K562 (cell line): ENCODE results near the gene TNIP2. TPM values are rescaled to one million over a fixed set of nuclear protein-coding genes. Genes with fewer than 3 reads are reported as not detected.

Source experiments
- ATAC-seq: fragments of 200-7000 bp; cut with Tn5 transposase; 3 replicates; pipeline ENCODE4 v1.9.1; 2020; ENCODE audit warnings: moderate library complexity
- BruUV-seq: library from RNA; stranded (reverse); fragments of 400-500 nt; replicated peaks from 2 replicates; lab custom pipeline; 2021; lab: Mats Ljungman, UMichigan
- CTCF ChIA-PET: fragments of 300-600 bp; formaldehyde crosslinking; extraction: SDS; loops from one replicate; lab custom pipeline; 2021; ENCODE audit warnings: low intra/inter-chr PET ratio; lab: Yijun Ruan, JAX
- POLR2A ChIA-PET: fragments of 300-600, 350-650 bp; sonication (Branson Sonifier 250); formaldehyde crosslinking; extraction: SDS; loops from one replicate; lab custom pipeline; 2021; ENCODE audit warnings: antibody characterized with exemption, inconsistent platforms; lab: Yijun Ruan, JAX
- DNase-seq, 4 experiments: peaks; one replicate each; pipeline versions ENCODE4 v3.0.0 to v3.0.0-alpha.2; 2011 to 2018; ENCODE audit warnings: low spot score in 3 of 4, mixed read lengths in 3 of 4; ENCODE audit errors: extremely low read depth in 1 of 4
- FAIRE-seq: peaks from 2 replicates; lab custom pipeline; 2011; peaks lifted over from hg19 to GRCh38; lab: Jason Lieb, UNC
- H2AFZ ChIP-seq: 2 replicates; pipeline ENCODE4 v1.6.0; 2011; ENCODE audit warnings: low read depth, low read length, control low read depth, inconsistent platforms
- H3K27ac ChIP-seq: fragments of 200-600 bp; 3 replicates; pipeline ENCODE4 v1.8.0; 2011; ENCODE audit warnings: low read depth, mild to moderate bottlenecking, control low read depth, inconsistent platforms, low read length, moderate library complexity, mixed read lengths; ENCODE audit errors: extremely low read depth
- H3K27me3 ChIP-seq, 2 experiments: fragments of 300-600 bp in 1 of 2; 2 replicates in 1 of 2; 3 replicates in 1 of 2; pipeline versions ENCODE4 v1.6.0 to v1.8.0; 2011; ENCODE audit warnings: inconsistent platforms in 2 of 2, low read length in 2 of 2, mild to moderate bottlenecking in 1 of 2, mixed read lengths in 1 of 2, moderate library complexity in 1 of 2; ENCODE audit not compliant: control insufficient read depth in 2 of 2, insufficient read depth in 2 of 2
- H3K36me3 ChIP-seq: fragments of 300-600 bp; 3 replicates; pipeline ENCODE4 v1.8.0; 2011; ENCODE audit warnings: mild to moderate bottlenecking, low read length, inconsistent platforms; ENCODE audit not compliant: control insufficient read depth, insufficient read depth
- H3K4me1 ChIP-seq, 2 experiments: fragments of 200-600 bp in 1 of 2; replicated peaks in 1 of 2; 2 replicates in 1 of 2; 3 replicates in 1 of 2; pipeline versions ENCODE4 v1.5.1 to v1.8.0; 2011; ENCODE audit warnings: inconsistent platforms in 2 of 2, low read length in 2 of 2, mild to moderate bottlenecking in 1 of 2, mixed read lengths in 1 of 2, moderate library complexity in 1 of 2; ENCODE audit not compliant: control insufficient read depth in 2 of 2, insufficient read depth in 2 of 2
- H3K4me2 ChIP-seq: 2 replicates; pipeline ENCODE4 v1.6.1; 2011; ENCODE audit warnings: low read length, control low read depth, inconsistent platforms, mixed read lengths; ENCODE audit not compliant: insufficient read depth
- H3K4me3 ChIP-seq: fragments of 200-600 bp; sonication (generic), shearing (Covaris generic); 2 replicates; pipeline ENCODE4 v1.5.1; 2016; ENCODE audit warnings: control low read depth, inconsistent platforms
- H3K79me2 ChIP-seq: fragments of 200-600 bp; 3 replicates; pipeline ENCODE4 v1.8.0; 2011; ENCODE audit warnings: low read length, inconsistent platforms; ENCODE audit not compliant: control insufficient read depth, insufficient read depth
- H3K9ac ChIP-seq, 2 experiments: 2 replicates each; pipeline versions ENCODE4 v1.6.0 to v1.6.1; 2011; ENCODE audit warnings: low read depth in 2 of 2, low read length in 2 of 2, control low read depth in 1 of 2, inconsistent platforms in 1 of 2, mild to moderate bottlenecking in 1 of 2, mixed read lengths in 1 of 2; ENCODE audit not compliant: insufficient read depth in 1 of 2
- H3K9me1 ChIP-seq: one replicate; pipeline ENCODE4 v1.6.0; 2011; ENCODE audit warnings: inconsistent platforms, mild to moderate bottlenecking, low read length, moderate library complexity; ENCODE audit not compliant: control insufficient read depth, insufficient read depth
- H3K9me3 ChIP-seq: replicated peaks from 2 replicates; pipeline ENCODE4 v1.5.1; 2011; ENCODE audit warnings: low read depth, low read length, inconsistent platforms; ENCODE audit not compliant: control insufficient read depth, insufficient read depth
- H4K20me1 ChIP-seq: replicated peaks from 2 replicates; pipeline ENCODE4 v1.6.1; 2011; ENCODE audit warnings: low read length, inconsistent platforms, mixed read lengths; ENCODE audit not compliant: control insufficient read depth, insufficient read depth
- CBX3 ChIP-seq, 2 experiments: IDR thresholded peaks; 1 replicate in 1 of 2; 2 replicates in 1 of 2; pipeline ENCODE4 v1.6.1; 2012; ENCODE audit warnings: inconsistent platforms in 2 of 2, low read length in 2 of 2, borderline replicate concordance in 1 of 2, control low read depth in 1 of 2
- MBD2 ChIP-seq: sonication (generic); IDR thresholded peaks from 2 replicates; pipeline ENCODE4 v1.6.1; 2016; ENCODE audit warnings: low read depth, borderline replicate concordance
- PCBP1 ChIP-seq: fragments of 200-400 bp; formaldehyde crosslinking; IDR thresholded peaks from 2 replicates; pipeline ENCODE4 v1.6.1; 2018; ENCODE audit warnings: mild to moderate bottlenecking, low read depth, low read length; ENCODE audit not compliant: poor library complexity, severe bottlenecking
- POLR2H ChIP-seq: IDR thresholded peaks from 2 replicates; pipeline ENCODE4 v1.6.1; 2016; ENCODE audit warnings: missing genetic modification characterization, low read depth, mild to moderate bottlenecking, control low read depth, missing compliant biosample characterization, moderate library complexity
- RAD51 ChIP-seq: fragments of 450-650 bp; IDR thresholded peaks from 2 replicates; pipeline ENCODE4 v1.7.1; 2016; ENCODE audit warnings: low read depth, mild to moderate bottlenecking, borderline replicate concordance
- RB1 ChIP-seq: fragments of 450-650 bp; IDR thresholded peaks from 2 replicates; pipeline ENCODE4 v1.6.1; 2017; ENCODE audit warnings: low read depth, mild to moderate bottlenecking
- ZBED1 ChIP-seq: IDR thresholded peaks from 2 replicates; pipeline ENCODE4 v1.6.1; 2014
- ZBTB7A ChIP-seq: IDR thresholded peaks from 2 replicates; pipeline ENCODE4 v1.6.1; 2011; ENCODE audit warnings: low read depth, mild to moderate bottlenecking, low read length, moderate library complexity, borderline replicate concordance; ENCODE audit not compliant: control insufficient read depth
- ZNF57 ChIP-seq: fragments of 450-650 bp; formaldehyde crosslinking; IDR thresholded peaks from 2 replicates; pipeline ENCODE4 v1.4.0; 2020; ENCODE audit warnings: mild to moderate bottlenecking, moderate library complexity
- WGBS: fragments of 100-300 bp; shearing (Covaris generic); methylation state at CpG from one replicate; pipeline ENCODE4 v1.1.6; 2016; ENCODE audit warnings: low coverage, mixed read lengths; ENCODE audit not compliant: insufficient coverage; ENCODE audit errors: missing lambda C conversion rate; 5-methylcytosine and 5-hydroxymethylcytosine counted together
- in situ Hi-C: fragments of 300-500 bp; cut with MboI; formaldehyde crosslinking; loops from 4 replicates; pipeline ENCODE4 v1.15.0; 2018; ENCODE audit warnings: inconsistent platforms, mixed read lengths
- intact Hi-C: fragments of 100-400 bp; cut with micrococcal nuclease; formaldehyde crosslinking; loops from 2 replicates; pipeline ENCODE4 v1.14.2; 2022
- polyA plus RNA-seq, 8 experiments: library from polyadenylated mRNA; depleted of rRNA in 4 of 8; stranded (reverse) in 5 of 8; unstranded in 3 of 8; fragments of >200 nt; fragmentation: Nextera tagmentation in 2 of 8; fragmentation: Illumina TruSeq in 1 of 8; extraction: Ambion mirVana in 2 of 8; extraction: Trizol in 1 of 8; gene quantifications; 2 replicates each; pipeline versions ENCODE4 v1.2.1 to v1.2.3, GENCODE V29; 2011 to 2014; ENCODE audit warnings: inconsistent platforms in 1 of 8, missing spikeins in 1 of 8
- total RNA-seq, 7 experiments: library from RNA; depleted of rRNA in 6 of 7; stranded (reverse); fragments of >200 nt in 6 of 7; fragmentation: Illumina TruSeq in 2 of 7; extraction: Trizol in 2 of 7; gene quantifications; 2 replicates each; pipeline versions ENCODE4 v1.2.1 to v1.2.3, GENCODE V29; 2011 to 2021; ENCODE audit warnings: low replicate concordance in 1 of 7
- TF ChIP-seq, protein P1 (sequence below), 2 experiments: IDR thresholded peaks; 2 replicates each; pipeline ENCODE4 v1.6.1; 2012; ENCODE audit warnings: improper control_type of control experiment in 2 of 2, low read depth in 2 of 2, low read length in 2 of 2, borderline replicate concordance in 1 of 2
- TF ChIP-seq, protein P2 (sequence below): fragments of 450-650 bp; IDR thresholded peaks from 2 replicates; pipeline ENCODE4 v1.6.1; 2016
- TF ChIP-seq, protein P3 (sequence below): fragments of 450-650 bp; formaldehyde crosslinking; IDR thresholded peaks from 2 replicates; pipeline ENCODE4 v1.4.0; 2022; ENCODE audit warnings: mild to moderate bottlenecking, moderate library complexity

TNIP2 gene
- total and polyA plus RNA-seq, 9 of the 15 experiments (the other 6 are each of a cell fraction or from before 2014, with no cell fraction given) = 0.61 to 42.6 (median 19.5) TPM

DNA sequence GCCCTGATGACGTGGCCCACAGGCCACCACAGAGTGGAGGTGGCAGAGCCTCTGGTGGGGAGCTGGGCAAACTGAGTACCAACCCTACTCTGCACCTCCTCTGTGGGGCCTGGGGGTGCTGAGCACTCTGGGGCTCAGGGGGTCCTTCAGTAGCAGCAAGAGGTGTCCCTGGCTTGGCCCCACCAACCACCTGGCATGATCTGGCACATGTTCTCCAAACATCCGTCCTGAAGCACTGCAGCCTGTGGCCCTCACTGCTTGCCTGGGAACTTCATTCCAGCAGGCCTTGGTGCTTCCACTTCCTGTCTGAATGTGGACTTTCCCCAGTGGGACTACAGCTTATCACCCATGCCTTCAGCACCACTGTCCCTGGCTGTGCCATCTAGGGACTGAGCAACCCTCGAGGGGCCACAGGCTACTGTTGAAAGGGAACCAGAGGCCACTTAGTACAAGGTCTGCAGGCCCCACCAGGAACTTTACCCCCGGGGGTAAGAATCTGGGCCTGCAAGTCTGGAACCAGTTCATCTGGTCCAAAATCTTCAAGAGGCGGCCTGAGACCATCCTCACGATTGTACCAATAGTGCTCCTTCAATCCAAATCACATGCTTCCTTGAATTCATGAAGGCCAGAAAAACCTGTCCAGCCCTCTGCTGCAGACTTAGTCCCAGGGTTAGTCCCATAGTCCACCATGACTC, 13.2 kb downstream of the TNIP2 start:
- H4K20me1 ChIP-seq = no peaks in the 10 kb centered on the region; the same call in 1 of the 2 replicates
- no peak overlapping the region for H2AFZ ChIP-seq
- H3K9ac ChIP-seq = no peak overlapping the region
- no TSS peak for BruUV-seq
- TF ChIP-seq CBX3 (IDR thresholded peaks at IDR 0.05; ENCODE audit: borderline replicate concordance in 1 of 2, low read length in 2 of 2) = no peak
- TF ChIP-seq POLR2H = no peak
- TF ChIP-seq, protein P1, sequence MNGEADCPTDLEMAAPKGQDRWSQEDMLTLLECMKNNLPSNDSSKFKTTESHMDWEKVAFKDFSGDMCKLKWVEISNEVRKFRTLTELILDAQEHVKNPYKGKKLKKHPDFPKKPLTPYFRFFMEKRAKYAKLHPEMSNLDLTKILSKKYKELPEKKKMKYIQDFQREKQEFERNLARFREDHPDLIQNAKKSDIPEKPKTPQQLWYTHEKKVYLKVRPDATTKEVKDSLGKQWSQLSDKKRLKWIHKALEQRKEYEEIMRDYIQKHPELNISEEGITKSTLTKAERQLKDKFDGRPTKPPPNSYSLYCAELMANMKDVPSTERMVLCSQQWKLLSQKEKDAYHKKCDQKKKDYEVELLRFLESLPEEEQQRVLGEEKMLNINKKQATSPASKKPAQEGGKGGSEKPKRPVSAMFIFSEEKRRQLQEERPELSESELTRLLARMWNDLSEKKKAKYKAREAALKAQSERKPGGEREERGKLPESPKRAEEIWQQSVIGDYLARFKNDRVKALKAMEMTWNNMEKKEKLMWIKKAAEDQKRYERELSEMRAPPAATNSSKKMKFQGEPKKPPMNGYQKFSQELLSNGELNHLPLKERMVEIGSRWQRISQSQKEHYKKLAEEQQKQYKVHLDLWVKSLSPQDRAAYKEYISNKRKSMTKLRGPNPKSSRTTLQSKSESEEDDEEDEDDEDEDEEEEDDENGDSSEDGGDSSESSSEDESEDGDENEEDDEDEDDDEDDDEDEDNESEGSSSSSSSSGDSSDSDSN (IDR thresholded peaks at IDR 0.05; ENCODE audit: borderline replicate concordance in 1 of 2, low read depth in 2 of 2, low read length in 2 of 2) = no peak
- TF ChIP-seq PCBP1 = no peak
- TF ChIP-seq, protein P2, sequence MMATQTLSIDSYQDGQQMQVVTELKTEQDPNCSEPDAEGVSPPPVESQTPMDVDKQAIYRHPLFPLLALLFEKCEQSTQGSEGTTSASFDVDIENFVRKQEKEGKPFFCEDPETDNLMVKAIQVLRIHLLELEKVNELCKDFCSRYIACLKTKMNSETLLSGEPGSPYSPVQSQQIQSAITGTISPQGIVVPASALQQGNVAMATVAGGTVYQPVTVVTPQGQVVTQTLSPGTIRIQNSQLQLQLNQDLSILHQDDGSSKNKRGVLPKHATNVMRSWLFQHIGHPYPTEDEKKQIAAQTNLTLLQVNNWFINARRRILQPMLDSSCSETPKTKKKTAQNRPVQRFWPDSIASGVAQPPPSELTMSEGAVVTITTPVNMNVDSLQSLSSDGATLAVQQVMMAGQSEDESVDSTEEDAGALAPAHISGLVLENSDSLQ = no peak
- TF ChIP-seq ZNF57 (CRISPR knock-in tag) = no peak
- no peak for TF ChIP-seq RB1
- TF ChIP-seq RAD51 = no peak
- TF ChIP-seq, protein P3, sequence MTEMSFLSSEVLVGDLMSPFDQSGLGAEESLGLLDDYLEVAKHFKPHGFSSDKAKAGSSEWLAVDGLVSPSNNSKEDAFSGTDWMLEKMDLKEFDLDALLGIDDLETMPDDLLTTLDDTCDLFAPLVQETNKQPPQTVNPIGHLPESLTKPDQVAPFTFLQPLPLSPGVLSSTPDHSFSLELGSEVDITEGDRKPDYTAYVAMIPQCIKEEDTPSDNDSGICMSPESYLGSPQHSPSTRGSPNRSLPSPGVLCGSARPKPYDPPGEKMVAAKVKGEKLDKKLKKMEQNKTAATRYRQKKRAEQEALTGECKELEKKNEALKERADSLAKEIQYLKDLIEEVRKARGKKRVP (CRISPR knock-in tag) = no peak
- TF ChIP-seq ZBTB7A = no peak
- no peak for TF ChIP-seq MBD2
- TF ChIP-seq ZBED1 = no peak
- WGBS = 90% methylated on average over 6 of the region's 6 CpGs
- in situ Hi-C loops = no loop called here
- no peaks in the 10 kb centered on the region for H3K9me1 ChIP-seq
- H3K4me1 ChIP-seq = peaks cover 4 to 14% of the 10 kb centered on the region in 2 experiments; a peak in 4 of 5 replicates
- no peak overlapping the region for H3K27ac ChIP-seq
- FAIRE-seq = no peak
- no peak overlapping the region for H3K4me3 ChIP-seq
- H3K27me3 ChIP-seq = no peaks in the 10 kb centered on the region
- ATAC-seq = no peak
- peaks cover 65% of the 10 kb centered on the region; the same call in 2 of the 3 replicates for H3K36me3 ChIP-seq
- H3K4me2 ChIP-seq = no peak overlapping the region
- no peak for DNase-seq
- ChIA-PET CTCF (no interaction called here), POLR2A (interaction anchor here (0.6 to 1.1 kb wide), 3 partner anchors 13 to 163 kb away, joined by 3 to 5 read pairs (median 3); partner anchors contain the start of gene TNIP2)
- no peaks in the 10 kb centered on the region for H3K9me3 ChIP-seq
- intact Hi-C loops = no loop called here
- H3K79me2 ChIP-seq = no peaks in the 10 kb centered on the region
